Uterine smooth muscle cell (primary cell): ENCODE measurements around the gene HIGD1C. TPM values are rescaled to one million over a fixed set of nuclear protein-coding genes. Genes with fewer than 3 reads are reported as not detected.

ENCODE experiments used
- total RNA-seq: library from RNA; depleted of rRNA; stranded (reverse); fragments of >200 nt; gene quantifications from 2 replicates; pipeline ENCODE4 v1.2.3, GENCODE V29; 2014

Gene HIGD1C
- not detected in 2 replicates for total RNA-seq

GRCh38 chr12:50952510-50952909 lies at the start of gene HIGD1C:
Gene HIGD1C, plus strand, starts transcription at chr12:50952544. Its CDS starts 1,455 bp downstream, at chr12:50953999.

Other genes starting within 250 kb of the HIGD1C start
- gene ATF1, start 188.4 kb upstream of the HIGD1C start, total RNA-seq = 20.6 and 26.4 TPM in 2 replicates
- gene TMPRSS12, start 109.6 kb upstream of the HIGD1C start, total RNA-seq = not detected in 2 replicates
- gene SLC11A2, start 73.8 kb downstream of the HIGD1C start, total RNA-seq = 50.4 and 71.4 TPM in 2 replicates
- 32.6 and 43.7 TPM in 2 replicates for gene LETMD1, start 95.8 kb downstream of the HIGD1C start, total RNA-seq
- gene CSRNP2, start 131.1 kb downstream of the HIGD1C start, total RNA-seq = 15.6 and 19.0 TPM in 2 replicates
- gene TFCP2, start 220.6 kb downstream of the HIGD1C start, total RNA-seq = 10.1 and 10.4 TPM in 2 replicates